ENCODE results near the gene NKAIN4.
A peak's percentile ranks its signal among the peaks of the same experiment; 100 is the strongest.

NKAIN4 gene

DNA sequence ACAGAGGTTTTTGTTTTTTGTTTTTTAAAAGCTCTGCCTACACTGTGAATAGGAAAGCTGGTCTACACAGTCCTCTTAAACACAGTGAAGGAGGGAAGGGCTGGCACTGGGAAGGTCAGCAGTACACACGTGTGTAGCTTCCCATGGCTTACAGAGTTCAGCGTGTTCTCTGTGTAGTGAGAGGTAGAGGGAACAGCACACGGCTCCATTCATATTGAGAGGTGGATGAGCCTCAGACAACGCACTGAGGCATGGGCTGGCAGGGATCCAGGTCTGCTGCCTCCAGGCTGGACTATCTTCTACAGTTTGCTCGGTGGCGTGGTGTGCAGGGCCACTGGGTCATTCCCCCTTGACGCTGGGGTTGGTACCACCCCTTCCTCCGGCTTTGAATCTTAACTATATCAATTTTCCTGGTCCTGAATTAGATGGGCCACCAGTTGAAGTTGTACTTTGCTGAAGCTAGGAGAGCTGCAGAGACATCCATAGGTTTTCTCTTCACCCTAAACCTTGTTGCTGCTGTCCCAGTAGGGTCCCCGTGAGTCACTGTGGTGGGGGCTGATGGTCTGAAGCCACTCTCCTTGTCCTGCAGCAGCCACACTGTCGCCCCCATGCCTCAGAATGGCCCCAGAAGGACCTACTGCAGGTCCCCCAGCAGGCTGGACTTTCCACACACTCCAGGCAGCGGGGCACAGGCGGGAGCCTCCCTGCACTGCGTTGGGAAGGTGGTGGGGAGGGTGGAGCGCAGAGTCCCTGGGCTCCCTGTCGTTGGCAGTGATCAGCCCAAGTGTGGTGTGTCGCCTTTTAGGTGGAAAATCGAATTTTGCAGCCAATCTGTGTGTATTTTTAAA lies 20.3 kb upstream of the NKAIN4 start:
- no peak for DNase-seq (ENCODE audit: low read depth in 2 of 2)

DNA sequence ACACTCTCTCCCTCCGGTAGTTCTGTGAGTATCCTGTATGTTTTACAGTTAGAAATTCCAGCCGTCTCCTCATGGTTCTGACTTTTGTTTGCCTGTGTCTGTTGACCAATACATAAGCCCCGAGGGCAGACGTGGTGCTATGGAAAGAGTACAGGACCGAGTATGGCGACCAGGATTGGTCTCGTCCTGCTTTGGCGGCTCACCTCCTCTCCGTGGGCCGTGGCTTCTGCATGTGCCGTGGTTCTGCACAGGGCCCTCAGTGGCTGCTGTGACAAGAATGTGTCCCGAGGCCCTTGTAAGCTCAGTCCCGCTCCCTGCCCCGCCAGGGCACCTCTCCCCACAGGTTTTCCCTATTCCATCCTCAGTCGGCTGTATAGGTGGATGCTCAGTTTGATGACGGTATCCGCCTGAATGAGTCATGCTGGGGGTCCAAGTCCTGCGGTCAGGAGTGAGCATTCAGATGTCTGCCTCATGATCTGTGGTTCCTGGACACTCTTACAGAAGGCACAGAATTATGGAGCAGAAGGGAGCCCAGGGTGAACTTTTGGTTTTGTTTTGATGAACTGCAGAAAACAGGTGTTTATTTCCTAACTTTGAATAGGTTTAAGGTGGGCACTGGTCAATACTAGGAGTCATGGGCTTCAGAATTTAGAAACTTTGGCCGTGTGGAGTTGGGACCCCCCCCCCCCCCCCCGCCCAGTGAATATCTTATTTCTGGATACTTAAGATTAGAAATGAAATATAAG lies 19.5 kb upstream of the NKAIN4 start:
- DNase-seq (ENCODE audit: low read depth in 2 of 2) = no peak

DNA sequence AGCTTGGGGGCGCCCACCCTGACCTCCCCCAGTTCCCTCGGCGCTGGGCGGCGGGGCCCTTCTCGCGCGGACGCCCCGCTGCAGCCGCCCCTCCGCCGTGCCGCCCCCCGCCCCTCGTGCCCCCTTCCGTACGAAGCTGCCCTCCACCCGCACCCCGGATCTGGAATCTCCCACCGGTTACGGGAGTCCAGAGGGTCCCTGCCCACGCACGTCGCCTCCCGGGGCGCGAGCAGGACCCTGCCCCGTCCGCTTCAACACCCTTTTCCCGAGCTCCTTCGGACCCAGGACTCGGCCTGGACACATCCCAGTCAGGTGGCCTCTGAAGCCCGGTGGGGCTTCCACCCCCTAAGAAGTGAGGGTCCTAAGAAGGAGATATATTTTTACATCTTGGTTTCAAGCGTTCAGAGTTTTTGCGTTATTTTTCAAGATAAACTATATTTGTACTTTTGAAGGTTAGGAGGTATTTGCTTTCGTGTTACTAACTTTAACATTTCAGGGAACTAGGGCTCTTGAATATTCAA lies 18.9 kb upstream of the NKAIN4 start:
- no peak for DNase-seq (ENCODE audit: low read depth in 2 of 2)

DNA sequence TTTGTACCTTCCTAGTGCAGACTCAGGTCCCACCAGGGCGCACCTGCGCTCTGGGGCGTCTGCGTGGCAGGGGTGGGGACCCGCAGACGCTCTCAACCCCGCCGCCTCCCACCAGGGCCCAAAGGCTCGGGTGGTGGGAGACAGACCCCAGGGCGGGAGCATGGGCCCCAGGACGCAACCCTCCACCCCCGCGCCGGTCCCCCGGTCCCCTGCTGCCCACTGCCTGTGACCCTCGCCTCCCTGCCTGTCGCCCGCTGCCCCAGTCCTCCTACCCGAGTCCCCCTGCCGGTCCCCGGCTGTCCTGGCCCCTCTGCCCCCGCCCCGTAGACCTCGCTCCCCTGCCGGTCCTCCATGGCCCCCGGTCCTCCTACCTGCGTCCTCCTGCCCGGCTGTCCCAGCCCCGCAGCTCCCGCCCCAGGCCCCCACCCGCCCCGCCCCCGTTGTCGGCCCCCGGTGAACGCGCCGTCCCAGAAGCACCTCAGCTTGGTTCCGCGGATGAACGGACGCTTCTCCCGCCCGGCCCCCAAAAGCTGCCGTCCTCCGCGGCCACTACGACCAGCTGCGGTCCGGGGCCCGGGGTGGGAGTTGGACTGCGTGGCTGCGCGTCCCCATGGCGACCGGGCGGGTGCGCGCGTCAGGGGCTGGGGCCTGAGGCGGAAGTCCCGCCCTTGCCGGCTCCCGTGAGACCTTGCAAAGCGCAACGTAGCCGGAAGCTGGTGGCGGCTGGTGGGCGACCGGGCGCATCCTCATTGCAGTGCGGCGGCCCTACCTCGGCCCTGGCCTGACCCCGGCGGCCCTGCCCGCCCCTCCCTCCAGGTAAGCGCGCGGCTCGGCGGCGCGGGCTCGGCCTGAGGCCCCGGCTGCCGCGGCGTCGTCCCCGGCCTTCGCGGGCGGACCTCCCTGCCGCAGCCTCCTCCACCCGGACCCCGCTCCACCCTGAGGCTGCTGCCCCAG lies 18.1 kb upstream of the NKAIN4 start, which contains the start of gene ARFGAP1:
Gene ARFGAP1 (plus strand): TSS at position 709 of the 954 bp plus-strand sequence. CDS start 2,768 bp downstream, outside the sequence.
- DNase-seq (ENCODE audit: low read depth in 2 of 2) = peak; percentile 83 to 87

DNA sequence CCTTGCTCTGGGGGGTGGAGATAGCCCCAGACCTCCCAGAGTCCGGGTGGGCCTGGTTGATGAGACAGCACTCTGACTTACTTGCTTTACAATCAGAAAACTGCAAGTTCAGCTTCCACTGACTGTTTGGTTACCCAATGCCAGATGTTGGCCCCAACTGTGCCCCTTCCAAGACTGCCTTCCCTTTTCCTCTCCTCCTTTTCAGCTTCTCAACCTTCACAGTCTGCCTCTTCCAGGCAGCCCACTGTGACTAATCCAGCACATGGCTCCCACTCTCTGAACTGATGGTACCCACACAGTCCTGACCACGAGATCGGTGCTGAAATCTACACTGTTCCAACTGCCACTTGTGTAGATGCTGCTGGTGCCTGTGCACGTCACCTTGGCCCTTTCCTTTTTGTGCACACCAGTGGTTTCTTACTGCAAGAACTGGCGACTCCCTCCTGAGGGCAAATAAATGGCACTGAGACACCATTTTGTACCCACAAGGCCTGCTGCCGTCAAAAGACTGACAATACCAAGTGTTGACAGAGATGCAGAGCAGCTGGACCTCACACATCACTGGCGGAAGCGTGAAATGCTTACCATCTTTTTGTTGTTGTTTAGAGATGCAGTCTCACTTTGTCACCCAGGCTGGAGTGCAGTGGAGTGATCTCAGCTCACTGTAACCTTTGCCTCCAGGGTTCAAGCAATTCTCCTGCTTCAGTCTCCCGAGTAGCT lies 16.5 kb upstream of the NKAIN4 start:
- DNase-seq (ENCODE audit: low read depth in 2 of 2) = no peak

DNA sequence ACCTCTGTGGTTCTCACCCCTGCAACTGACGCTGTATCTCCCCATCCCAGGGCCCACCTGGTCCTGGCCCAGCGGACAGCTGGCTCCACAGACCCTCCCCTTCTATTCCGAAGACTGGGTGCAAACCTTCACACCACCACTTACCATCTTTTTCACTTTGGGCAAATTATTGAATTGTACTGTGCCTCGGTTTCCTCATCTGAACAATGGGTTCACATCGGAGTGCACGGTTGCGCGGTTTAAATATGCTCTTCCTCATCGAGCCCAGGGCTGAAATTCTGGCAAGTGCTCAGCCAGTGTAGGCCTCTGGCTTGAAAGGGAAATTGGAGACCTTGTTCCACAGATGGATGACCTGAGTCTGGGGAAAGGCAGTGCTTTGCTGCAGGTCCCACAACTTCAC lies 15.5 kb upstream of the NKAIN4 start:
- no peak for DNase-seq (ENCODE audit: low read depth in 2 of 2)

DNA sequence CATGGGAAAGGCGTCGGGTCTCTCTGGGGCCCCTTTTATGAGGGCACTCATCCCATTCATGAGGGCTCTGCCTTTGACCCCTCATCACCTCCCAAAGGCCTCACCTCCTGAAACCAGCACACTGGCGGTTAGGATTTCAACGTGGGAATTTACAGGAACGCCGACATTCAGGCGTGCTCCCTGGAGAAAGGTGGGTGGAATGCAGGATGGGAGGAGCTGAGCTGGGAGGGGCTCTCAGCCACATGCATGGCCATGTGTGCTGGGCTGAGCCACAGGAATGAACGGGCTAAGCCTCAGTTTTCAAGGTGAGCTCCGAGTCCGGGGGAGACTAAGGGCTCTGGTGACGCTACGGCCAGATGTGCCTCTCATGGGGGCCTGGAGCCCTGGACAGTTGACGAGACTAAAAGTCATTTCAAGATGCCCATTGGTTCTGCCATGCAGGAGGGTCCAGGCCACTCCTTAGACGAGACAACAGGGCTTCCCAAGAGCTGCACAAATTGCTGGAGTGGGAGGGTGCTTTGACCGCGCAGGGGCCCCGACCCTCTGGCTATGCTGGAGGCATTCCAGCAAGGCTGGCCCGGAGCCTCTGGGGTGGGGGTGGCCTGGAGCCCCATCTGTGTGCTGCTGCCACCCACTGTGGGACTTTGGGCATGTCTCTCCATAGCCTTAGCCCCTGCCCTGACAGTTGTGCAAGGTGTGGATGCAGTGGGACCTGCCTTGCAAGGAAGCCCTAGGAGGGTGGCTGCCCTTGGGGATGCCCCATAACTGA lies 14.6 kb upstream of the NKAIN4 start:
- no peak for DNase-seq (ENCODE audit: low read depth in 2 of 2)

DNA sequence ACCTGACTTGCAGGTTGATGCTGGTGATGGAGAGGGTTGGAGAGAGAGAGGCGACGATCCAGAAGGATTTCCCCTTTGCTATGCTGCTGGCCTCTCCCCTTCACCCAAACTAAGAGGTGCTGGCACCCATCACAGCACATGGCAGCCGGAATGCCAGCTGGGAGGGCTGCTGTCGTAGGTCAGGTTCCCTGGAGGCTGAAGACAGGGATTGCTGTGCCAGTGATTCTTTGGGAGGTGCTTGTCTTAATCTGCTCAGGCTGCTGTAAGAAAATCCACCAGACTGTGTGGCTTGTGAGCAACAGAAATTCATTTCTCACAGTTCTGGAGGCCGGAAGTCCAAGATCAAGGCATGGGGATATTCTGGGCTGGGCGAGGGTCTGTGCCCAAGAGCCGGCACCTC lies 14.0 kb upstream of the NKAIN4 start:
- DNase-seq (ENCODE audit: low read depth in 2 of 2) = no peak

DNA sequence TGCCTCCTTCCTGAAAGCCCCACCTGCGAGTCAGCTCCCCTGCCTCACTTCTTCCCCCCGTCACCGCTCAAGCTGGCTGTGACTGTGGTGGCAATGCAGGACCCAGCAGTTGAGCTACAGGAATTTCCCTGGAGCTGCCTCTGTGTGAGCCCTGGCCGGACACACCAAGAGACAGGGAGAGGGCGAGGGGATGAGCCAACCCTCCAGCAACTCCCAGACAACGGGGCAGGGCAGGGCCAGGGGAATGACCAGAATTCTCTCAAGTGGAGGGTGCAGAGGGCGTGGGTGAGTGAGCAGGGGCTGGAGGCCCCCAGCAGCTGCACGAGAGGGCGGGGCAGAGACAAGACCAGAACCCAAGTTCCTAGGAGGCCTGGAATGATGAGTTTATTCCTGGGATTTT lies 13.4 kb upstream of the NKAIN4 start:
- DNase-seq (ENCODE audit: low read depth in 2 of 2) = no peak

DNA sequence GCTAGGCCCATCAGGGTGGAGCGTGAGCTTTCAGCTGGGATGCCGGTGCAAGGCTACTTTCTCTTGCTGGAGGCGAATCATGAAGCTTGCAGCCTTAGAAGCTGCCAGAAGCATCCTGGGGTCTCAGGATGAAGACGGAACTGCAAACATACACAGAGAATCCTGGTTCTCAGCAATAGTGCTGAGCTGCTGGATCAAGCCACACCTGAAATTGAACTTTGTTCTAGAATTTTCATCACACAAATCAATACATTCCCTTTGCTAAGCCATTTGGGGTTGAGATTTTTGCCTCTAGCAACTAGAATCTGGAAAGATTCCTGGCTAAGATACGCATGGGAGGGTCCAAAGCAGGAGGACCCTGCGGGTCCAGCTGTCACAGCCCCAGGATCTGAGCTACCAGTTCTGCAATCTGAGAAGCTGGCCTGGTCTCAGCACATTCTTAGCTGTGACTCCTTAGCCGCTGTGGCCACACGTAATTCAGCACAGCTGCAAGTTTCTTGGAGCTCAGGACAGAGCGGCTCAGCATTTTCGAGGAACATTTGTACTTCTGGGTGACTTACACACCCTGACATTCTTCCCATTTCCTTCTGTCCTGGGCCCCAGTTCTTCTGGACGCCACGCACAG lies 11.7 kb upstream of the NKAIN4 start:
- no peak for DNase-seq (ENCODE audit: low read depth in 2 of 2)

DNA sequence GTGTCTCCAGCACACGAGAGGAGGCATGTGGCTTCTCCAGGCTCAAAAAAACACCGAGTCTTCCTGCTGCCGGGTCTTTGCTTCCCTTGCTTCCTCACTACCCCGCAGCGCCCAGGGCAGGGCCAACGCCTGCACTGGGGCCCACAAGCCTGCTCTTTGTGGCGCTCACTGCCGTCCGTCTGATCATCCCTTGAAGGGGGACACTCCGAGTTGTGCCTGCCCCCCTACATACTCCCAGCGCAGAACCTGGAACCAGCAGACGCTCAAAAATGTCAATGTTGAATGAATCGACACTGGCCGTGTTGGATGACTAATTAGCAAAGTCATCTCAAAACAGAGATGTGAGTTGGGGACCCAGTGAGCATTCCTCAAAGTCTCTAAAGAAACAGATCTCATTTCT lies 10.3 kb upstream of the NKAIN4 start:
- DNase-seq (ENCODE audit: low read depth in 2 of 2) = no peak

DNA sequence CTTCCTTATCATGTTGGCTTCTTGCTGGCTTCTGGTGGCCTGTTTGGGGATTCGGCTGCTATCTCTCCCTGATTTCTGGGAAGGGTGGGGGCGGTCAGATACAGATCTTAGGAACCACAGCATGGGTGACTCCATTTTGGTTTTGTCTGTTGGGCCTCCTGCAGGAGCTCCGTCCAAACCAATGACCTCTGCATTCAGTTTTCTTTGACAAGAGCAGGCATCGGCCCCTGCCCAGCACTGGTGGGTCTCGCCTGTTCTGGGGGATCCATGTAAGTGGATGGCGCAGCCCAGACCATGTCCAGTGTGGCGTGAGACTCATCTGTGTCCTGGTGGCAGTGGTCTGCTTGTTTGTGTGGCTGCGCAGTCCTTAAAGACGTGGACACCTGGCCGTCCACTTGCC lies 9.7 kb upstream of the NKAIN4 start:
- no peak for DNase-seq (ENCODE audit: low read depth in 2 of 2)

DNA sequence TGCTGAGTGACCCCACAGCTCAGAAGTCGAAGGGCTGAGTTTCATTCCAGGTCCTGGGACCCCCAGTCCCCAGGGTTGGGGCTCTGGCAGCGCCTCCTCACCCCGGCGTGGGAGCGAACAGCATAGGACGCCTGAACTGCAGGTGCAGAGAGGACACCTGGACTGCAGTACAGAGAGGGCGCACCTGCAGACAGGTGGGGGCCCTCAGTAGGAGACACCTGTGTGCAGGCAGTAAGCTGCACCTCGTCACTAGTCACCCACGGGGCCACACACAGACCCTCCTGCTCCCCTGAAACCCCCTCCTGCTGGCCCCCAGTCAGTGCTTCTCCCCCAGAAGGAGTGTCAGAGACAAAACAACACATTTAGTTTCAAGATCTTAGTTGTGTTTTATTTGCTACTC lies 8.6 kb upstream of the NKAIN4 start:
- DNase-seq (ENCODE audit: low read depth in 2 of 2) = no peak

DNA sequence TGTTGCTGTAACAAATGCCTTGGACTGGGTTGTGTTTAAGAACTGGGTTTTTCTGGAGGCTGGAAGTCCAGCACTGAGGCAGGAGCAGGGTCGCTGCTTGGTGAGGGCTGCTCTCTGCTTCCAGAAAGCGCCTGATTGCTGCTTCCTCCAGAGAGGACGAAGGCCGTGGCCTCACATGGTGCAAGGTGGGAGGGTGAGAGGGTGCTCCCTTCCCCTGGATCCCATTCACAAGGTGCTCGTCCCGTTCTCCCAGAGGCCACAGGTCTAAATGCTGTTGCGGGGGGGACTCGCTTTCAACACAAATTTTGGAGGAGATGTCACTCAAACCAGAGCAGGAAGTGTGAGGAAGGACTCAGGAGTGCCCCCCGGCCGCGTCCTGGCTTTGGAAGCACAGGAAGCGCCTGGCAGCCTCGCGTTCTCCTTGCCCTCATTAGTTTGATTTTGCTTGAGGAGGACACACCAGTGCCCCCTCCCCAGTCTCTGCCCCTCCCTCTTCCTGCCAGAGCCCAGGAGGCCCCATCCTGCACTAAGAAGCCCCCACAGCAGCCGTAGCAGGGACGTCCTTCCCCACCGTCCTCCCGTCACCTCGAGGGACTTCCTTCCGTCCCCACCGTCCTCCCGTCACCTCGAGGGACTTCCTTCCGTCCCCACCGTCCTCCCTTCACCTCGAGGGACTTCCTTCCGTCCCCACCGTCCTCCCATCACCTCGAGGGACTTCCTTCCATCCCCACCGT lies 7.7 kb upstream of the NKAIN4 start:
- DNase-seq (ENCODE audit: low read depth in 2 of 2) = no peak

DNA sequence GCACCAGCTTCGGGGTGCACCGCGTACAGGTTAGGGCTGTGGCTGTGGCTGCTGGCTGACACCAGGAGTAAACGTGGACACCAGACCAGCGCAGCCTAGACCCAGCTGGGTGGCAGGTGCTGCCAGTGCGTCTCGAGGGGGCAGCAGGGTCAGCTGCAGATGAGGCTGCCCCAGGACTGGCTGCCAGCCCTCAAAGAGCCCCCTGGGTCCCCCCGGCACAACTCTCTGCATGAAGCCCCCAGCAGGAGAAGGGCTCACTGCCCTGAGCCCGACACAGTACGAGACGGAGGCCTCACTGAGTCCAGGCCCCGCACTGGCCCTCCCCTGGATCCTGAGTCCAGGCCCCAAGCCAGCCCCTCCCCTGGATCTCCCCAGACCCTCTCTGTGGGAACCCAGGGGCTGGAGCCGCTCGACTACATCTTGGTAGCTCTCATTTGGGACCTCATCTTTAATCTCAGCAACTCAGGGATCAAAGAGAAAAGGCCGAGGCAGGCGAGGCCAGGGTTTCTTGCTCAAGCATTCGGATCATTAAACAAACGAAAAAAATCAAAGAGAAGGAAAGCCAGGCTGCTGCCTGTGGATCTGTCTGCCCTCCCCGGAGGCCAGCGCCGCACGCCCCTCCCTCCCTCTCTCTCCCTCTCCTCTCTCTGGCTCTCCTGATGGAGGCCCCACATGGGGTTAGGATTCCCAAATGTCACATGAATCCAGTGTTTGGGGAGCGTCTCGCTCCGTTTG lies 7.0 kb upstream of the NKAIN4 start:
- DNase-seq (ENCODE audit: low read depth in 2 of 2) = no peak

DNA sequence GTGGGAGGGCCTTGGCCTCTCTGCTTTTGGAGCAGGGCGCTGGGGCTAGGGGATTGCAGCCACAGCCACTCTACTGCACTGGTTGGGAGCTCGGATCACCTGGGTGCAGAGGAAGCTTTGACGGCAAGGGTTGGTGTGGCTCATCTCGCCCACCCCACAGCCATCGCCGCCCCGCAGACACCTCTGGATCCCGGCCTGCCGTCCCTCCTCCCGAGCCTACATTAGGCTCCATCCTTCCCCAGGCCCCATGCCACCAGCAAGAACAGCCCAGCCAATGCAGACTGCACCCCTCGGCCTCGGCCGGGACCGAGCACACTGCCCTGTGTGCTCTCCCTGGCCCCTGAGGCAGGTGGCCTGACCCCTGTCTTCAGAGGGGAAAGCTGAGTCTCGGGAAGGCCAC lies 6.3 kb upstream of the NKAIN4 start:
- no peak for DNase-seq (ENCODE audit: low read depth in 2 of 2)

DNA sequence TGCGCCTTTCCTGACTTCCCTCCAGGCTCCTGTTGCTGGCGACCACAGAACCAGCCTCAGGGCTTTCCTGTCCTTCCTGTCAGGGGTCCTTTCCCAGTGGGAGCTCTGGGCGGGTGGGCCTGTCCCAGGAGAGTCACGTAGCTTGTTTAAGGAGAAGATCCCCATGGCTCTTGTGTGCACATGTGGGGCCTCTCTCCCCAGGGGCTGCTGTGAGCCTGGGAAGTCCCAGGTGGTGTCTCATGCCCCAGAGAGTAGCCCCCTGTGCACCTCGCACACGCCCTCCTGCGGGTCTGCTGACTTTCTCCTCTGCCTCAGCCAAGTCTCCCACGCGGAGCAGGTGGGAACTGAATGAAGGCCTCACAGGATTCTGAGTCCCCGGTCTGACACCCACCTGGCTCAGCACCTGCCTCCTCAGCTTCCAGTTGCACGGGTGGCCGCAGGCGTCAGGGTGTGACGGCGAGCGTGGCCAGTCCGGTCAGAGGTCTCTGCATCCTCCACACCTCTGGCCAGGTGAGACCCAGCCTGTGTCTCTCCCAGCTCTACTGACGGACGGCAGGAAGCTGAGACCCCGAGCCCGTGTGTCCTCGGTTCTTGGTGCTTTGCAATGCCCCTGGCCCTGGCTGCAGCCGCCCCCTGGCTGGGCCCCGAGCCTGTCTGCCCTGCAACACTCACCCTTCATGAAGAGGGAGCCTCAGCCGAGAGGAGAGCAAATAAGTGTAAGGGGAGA lies 5.6 kb upstream of the NKAIN4 start:
- DNase-seq (ENCODE audit: low read depth in 2 of 2) = no peak

DNA sequence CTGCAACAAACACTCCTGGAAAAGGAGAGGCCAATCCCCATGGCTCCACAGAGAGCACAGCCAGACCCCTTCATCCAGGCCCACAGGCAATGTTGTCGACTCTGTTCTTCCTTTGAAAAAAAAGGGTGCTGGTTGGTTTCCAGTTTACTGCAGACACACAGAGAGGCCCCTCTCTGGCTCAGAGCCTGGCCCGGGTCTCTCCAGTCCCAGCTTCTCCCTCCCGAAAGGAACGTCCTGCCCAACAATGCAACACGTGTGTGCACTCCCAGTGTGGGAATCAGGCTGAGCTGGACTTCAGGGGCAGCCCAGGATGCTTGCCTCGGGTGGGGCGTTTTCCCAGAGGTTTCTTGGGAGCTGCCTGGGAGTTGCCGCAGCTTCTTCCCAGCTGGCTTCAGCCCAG lies 4.5 kb upstream of the NKAIN4 start:
- DNase-seq (ENCODE audit: low read depth in 2 of 2) = no peak

Measured in stimulated activated CD4-positive, alpha-beta T cell treated with anti-CD3 and anti-CD28 coated beads, Interleukin-12 subunit alpha, Interleukin-12 subunit beta, amount 100 ng/mL, for 24 hours (primary cell).